ENCODE measurements around the gene PCK1.

DNA sequence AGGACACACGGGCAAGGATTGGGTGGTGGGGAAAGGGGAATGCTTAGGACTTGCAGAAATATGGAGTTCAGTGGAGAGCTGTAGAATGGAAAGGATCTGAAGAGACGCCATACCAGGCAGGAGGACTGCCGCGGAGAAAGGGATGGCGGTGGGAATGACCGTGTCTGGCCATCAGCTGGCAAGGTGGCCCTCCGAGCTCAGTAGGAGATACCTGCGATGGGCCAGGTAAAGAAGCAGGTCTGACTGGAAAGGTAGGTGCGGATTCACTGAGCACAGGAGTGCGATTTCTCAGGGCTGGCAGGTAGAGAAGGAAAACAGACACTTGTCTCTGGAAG lies 26.0 kb downstream of the PCK1 start:
- TF ChIP-seq POLR2A (IDR thresholded peaks at IDR 0.05) = no peak
- TF ChIP-seq, protein P1, sequence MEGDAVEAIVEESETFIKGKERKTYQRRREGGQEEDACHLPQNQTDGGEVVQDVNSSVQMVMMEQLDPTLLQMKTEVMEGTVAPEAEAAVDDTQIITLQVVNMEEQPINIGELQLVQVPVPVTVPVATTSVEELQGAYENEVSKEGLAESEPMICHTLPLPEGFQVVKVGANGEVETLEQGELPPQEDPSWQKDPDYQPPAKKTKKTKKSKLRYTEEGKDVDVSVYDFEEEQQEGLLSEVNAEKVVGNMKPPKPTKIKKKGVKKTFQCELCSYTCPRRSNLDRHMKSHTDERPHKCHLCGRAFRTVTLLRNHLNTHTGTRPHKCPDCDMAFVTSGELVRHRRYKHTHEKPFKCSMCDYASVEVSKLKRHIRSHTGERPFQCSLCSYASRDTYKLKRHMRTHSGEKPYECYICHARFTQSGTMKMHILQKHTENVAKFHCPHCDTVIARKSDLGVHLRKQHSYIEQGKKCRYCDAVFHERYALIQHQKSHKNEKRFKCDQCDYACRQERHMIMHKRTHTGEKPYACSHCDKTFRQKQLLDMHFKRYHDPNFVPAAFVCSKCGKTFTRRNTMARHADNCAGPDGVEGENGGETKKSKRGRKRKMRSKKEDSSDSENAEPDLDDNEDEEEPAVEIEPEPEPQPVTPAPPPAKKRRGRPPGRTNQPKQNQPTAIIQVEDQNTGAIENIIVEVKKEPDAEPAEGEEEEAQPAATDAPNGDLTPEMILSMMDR (IDR thresholded peaks at IDR 0.05) = no peak

Data from suprapubic skin (tissue), 3 donors.